CD14-positive monocyte (primary cell): Measurements from ENCODE around the gene HERC4. TPM values are rescaled to one million over a fixed set of nuclear protein-coding genes. Genes with fewer than 3 reads are reported as not detected.

Source experiments
- DNase-seq, 3 donors: peaks; one replicate each; pipeline ENCODE4 v3.0.0-alpha.2; 2011 to 2022
- H2AFZ ChIP-seq: 2 replicates; pipeline ENCODE4 v1.6.0; 2012; ENCODE audit warnings: mild to moderate bottlenecking, low read depth, low read length, inconsistent platforms; ENCODE audit not compliant: insufficient read depth, poor library complexity, severe bottlenecking
- H3K27ac ChIP-seq, 2 donors: 1 replicate in 1 of 2; 2 replicates in 1 of 2; pipeline ENCODE4 v1.5.1; 2012 to 2013; ENCODE audit warnings: low read length in 2 of 2, control low read depth in 1 of 2, inconsistent platforms in 1 of 2, low read depth in 1 of 2, mild to moderate bottlenecking in 1 of 2
- H3K27me3 ChIP-seq, 2 donors: one replicate each; pipeline versions ENCODE4 v1.6.0 to v1.6.1; 2011 to 2013; ENCODE audit warnings: low read length in 2 of 2; ENCODE audit not compliant: control insufficient read depth in 2 of 2, insufficient read depth in 2 of 2
- H3K36me3 ChIP-seq, 2 donors: replicated peaks in 1 of 2; 1 replicate in 1 of 2; 2 replicates in 1 of 2; pipeline versions ENCODE4 v1.5.1 to v1.6.1; 2012 to 2013; ENCODE audit warnings: low read length in 2 of 2, control low read depth in 1 of 2, inconsistent platforms in 1 of 2, mild to moderate bottlenecking in 1 of 2; ENCODE audit not compliant: insufficient read depth in 2 of 2, control insufficient read depth in 1 of 2
- H3K4me1 ChIP-seq, 2 donors: 1 replicate in 1 of 2; 2 replicates in 1 of 2; pipeline versions ENCODE4 v1.5.1 to v1.6.1; 2012 to 2013; ENCODE audit warnings: low read length in 2 of 2, control low read depth in 1 of 2, inconsistent platforms in 1 of 2, mild to moderate bottlenecking in 1 of 2, moderate library complexity in 1 of 2; ENCODE audit not compliant: insufficient read depth in 2 of 2, control insufficient read depth in 1 of 2
- H3K4me2 ChIP-seq: replicated peaks from 2 replicates; pipeline ENCODE3; 2012; ENCODE audit warnings: low read length, moderate library complexity, mild to moderate bottlenecking; ENCODE audit not compliant: poor library complexity, severe bottlenecking; ENCODE audit errors: extremely low read depth
- H3K4me3 ChIP-seq, 3 experiments: fragments of 200-600 bp in 1 of 3; sonication (generic) in 1 of 3; replicated peaks in 1 of 3; 1 replicate in 2 of 3; 2 replicates in 1 of 3; pipeline ENCODE4 v1.5.1; 2011 to 2013; ENCODE audit warnings: low read length in 3 of 3, mild to moderate bottlenecking in 3 of 3, control low read depth in 2 of 3, low read depth in 2 of 3, inconsistent platforms in 1 of 3, moderate library complexity in 1 of 3
- H3K79me2 ChIP-seq: 2 replicates; pipeline ENCODE4 v1.6.0; 2012; ENCODE audit warnings: mild to moderate bottlenecking, control low read depth, inconsistent platforms, low read length, moderate library complexity; ENCODE audit not compliant: insufficient read depth
- H3K9ac ChIP-seq: 2 replicates; pipeline ENCODE4 v1.6.0; 2017; ENCODE audit warnings: low read length, mild to moderate bottlenecking; ENCODE audit not compliant: insufficient read depth, poor library complexity, severe bottlenecking
- H3K9me3 ChIP-seq, 2 donors: replicated peaks in 1 of 2; 1 replicate in 1 of 2; 2 replicates in 1 of 2; pipeline versions ENCODE4 v1.5.1 to v1.6.1; 2012 to 2013; ENCODE audit warnings: low read length in 2 of 2, control low read depth in 1 of 2; ENCODE audit not compliant: control insufficient read depth in 1 of 2, insufficient read depth in 1 of 2
- H4K20me1 ChIP-seq: 2 replicates; pipeline ENCODE4 v1.6.0; 2012; ENCODE audit warnings: mild to moderate bottlenecking, low read length, control low read depth, moderate library complexity; ENCODE audit not compliant: insufficient read depth
- H3K27ac Mint-ChIP-seq, 7 donors: one replicate each; pipeline ENCODE4 v1.8.0; 2020; ENCODE audit warnings: mild to moderate bottlenecking in 7 of 7, mixed read lengths in 7 of 7, moderate library complexity in 6 of 7, inconsistent platforms in 2 of 7
- H3K27me3 Mint-ChIP-seq, 3 donors: one replicate each; pipeline ENCODE4 v1.8.0; 2021 to 2022; ENCODE audit warnings: low read depth in 3 of 3, mild to moderate bottlenecking in 3 of 3, mixed read lengths in 3 of 3, moderate library complexity in 3 of 3, inconsistent platforms in 1 of 3
- H3K36me3 Mint-ChIP-seq, 2 donors: one replicate each; pipeline ENCODE4 v1.8.0; 2020; ENCODE audit warnings: mixed read lengths in 2 of 2, inconsistent platforms in 1 of 2, mild to moderate bottlenecking in 1 of 2
- H3K4me1 Mint-ChIP-seq: one replicate; pipeline ENCODE4 v1.8.0; 2020; ENCODE audit warnings: mild to moderate bottlenecking, mixed read lengths
- H3K4me3 Mint-ChIP-seq, 2 donors: one replicate each; pipeline ENCODE4 v1.8.0; 2020; ENCODE audit warnings: mild to moderate bottlenecking in 2 of 2, mixed read lengths in 2 of 2, moderate library complexity in 1 of 2
- H3K9me3 Mint-ChIP-seq, 7 donors: one replicate each; pipeline ENCODE4 v1.8.0; 2020 to 2022; ENCODE audit warnings: mixed read lengths in 7 of 7, mild to moderate bottlenecking in 6 of 7, moderate library complexity in 6 of 7, inconsistent platforms in 2 of 7
- CTCF ChIP-seq: fragments of 200-600 bp; IDR thresholded peaks from one replicate; pipeline ENCODE4 v1.8.0; 2022; ENCODE audit warnings: antibody characterized with exemption, mild to moderate bottlenecking
- WGBS: methylation state at CpG from one replicate; pipeline ENCODE4 v1.1.5; 2013; ENCODE audit warnings: missing lambda C conversion rate; ENCODE audit not compliant: insufficient coverage; 5-methylcytosine and 5-hydroxymethylcytosine counted together
- intact Hi-C, 2 donors: fragments of 100-400 bp; cut with micrococcal nuclease; formaldehyde crosslinking; loops; one replicate each; pipeline versions ENCODE4 v1.15.0 to v1.15.1; 2023
- polyA plus RNA-seq, 3 donors: library from polyadenylated mRNA; depleted of rRNA in 1 of 3; unstranded in 2 of 3; stranded (reverse) in 1 of 3; fragments of 300-500 nt in 2 of 3; fragments of >200 nt in 1 of 3; fragmentation: Illumina TruSeq in 2 of 3; gene quantifications; 1 replicate in 2 of 3; 2 replicates in 1 of 3; pipeline ENCODE4 v1.2.3, GENCODE V29; 2012 to 2021

The HERC4 gene
- polyA plus RNA-seq, 3 donors, result 10.7 to 17.5 (median 14.3) TPM

GRCh38 chr10:67924136-67924535 lies 150.9 kb downstream of the HERC4 start:
- intact Hi-C loops, result no loop called here

GRCh38 chr10:67923551-67923950 lies 151.5 kb downstream of the HERC4 start:
- Histone ChIP-seq H4K20me1 (peaks cover 4% of the 10 kb centered on the region), H3K36me3 (peaks cover 36 to 87% of the 10 kb centered on the region in 2 donors), H3K4me3 (no peak overlapping the region), H3K27ac (no peak overlapping the region), H3K9ac (no peak overlapping the region), H3K4me1 (no peaks in the 10 kb centered on the region), H2AFZ (no peak overlapping the region), H3K4me2 (no peak overlapping the region), H3K27me3 (no peaks in the 10 kb centered on the region), H3K9me3 (no peaks in the 10 kb centered on the region), H3K79me2 (no peaks in the 10 kb centered on the region)
- intact Hi-C loops, result no loop called here
- H3K27me3 Mint-ChIP-seq, result no peaks in the 10 kb centered on the region
- no peak for TF ChIP-seq CTCF
- no peak overlapping the region for H3K27ac Mint-ChIP-seq
- peaks cover 44 to 57% of the 10 kb centered on the region in 2 donors for H3K36me3 Mint-ChIP-seq
- WGBS, result no CpG with 5 or more reads among the region's 5 CpGs
- H3K4me1 Mint-ChIP-seq, result no peaks in the 10 kb centered on the region
- H3K4me3 Mint-ChIP-seq, result no peak overlapping the region
- no peak for DNase-seq
- H3K9me3 Mint-ChIP-seq, result peaks cover 0 to under 1% (median 0%) of the 10 kb centered on the region in 7 donors

More at GRCh38 chr10:67924136-67924535, 150.9 kb downstream of the HERC4 start:
- Mint-ChIP-seq H3K9me3 (peaks cover 0 to 1% (median 0%) of the 10 kb centered on the region in 7 donors), H3K4me3 (no peak overlapping the region), H3K27ac (no peak overlapping the region), H3K27me3 (no peaks in the 10 kb centered on the region), H3K4me1 (no peaks in the 10 kb centered on the region), H3K36me3 (peaks cover 42 to 56% of the 10 kb centered on the region in 2 donors)
- Histone ChIP-seq H3K27ac (no peak overlapping the region), H3K36me3 (peaks cover 37 to 85% of the 10 kb centered on the region in 2 donors), H3K4me3 (no peak overlapping the region), H4K20me1 (no peaks in the 10 kb centered on the region), H3K79me2 (no peaks in the 10 kb centered on the region), H3K27me3 (no peaks in the 10 kb centered on the region), H2AFZ (no peak overlapping the region), H3K9ac (no peak overlapping the region), H3K9me3 (no peaks in the 10 kb centered on the region), H3K4me1 (no peaks in the 10 kb centered on the region), H3K4me2 (no peak overlapping the region)
- no CpG with 5 or more reads among the region's 3 CpGs for WGBS
- DNase-seq, result no peak
- no peak for TF ChIP-seq CTCF
